Midbrain (tissue), 1 donor: ENCODE data around the gene STARD10.

ENCODE experiments used
- DNase-seq: peaks from one replicate; lab custom pipeline; 2025; lab: John Stamatoyannopoulos, UW

Gene STARD10

GRCh38 chr11:72705442-72706365, 88.1 kb downstream of the STARD10 start:
- DNase-seq, result no peak

GRCh38 chr11:72704783-72705265, 89.0 kb downstream of the STARD10 start:
- no peak for DNase-seq
